Fibroblast of mammary gland (primary cell): Measurements from ENCODE around the gene KCNMA1.

ENCODE experiments used
- DNase-seq: peaks from one replicate; pipeline ENCODE4 v3.0.0-alpha.2; 2010; ENCODE audit warnings: low read depth
- H3K4me3 ChIP-seq: 2 replicates; pipeline ENCODE4 v1.5.1; 2011; ENCODE audit warnings: low read depth, mild to moderate bottlenecking, low read length, moderate library complexity; ENCODE audit not compliant: control insufficient read depth
- TF ChIP-seq, protein P1 (sequence below): conservative IDR thresholded peaks from 2 replicates; pipeline ENCODE4 v1.5.1; 2011; ENCODE audit warnings: low read depth, low read length, inconsistent platforms; ENCODE audit not compliant: control insufficient read depth, insufficient read depth

KCNMA1 gene

DNA sequence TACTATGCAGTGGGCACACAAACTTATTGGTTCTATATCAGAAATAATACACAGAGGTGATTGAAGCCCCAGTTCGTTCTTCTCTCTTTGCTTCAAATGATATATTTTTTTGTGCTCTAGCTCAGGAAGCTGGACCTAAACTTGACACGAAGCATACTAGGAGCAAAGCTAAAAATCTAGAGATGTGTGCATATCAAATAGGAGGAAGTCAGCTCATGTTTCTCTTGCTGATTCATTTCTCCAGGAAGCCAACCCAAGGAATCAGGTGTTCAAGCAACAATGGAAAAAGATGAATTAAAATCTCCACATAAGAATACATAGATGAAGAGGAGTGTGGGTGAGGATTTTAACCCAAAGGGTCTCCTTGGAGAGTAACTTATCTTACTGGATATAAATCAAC lies 432.5 kb downstream of the KCNMA1 start:
- no peak overlapping the region for H3K4me3 ChIP-seq
- TF ChIP-seq, protein P1, sequence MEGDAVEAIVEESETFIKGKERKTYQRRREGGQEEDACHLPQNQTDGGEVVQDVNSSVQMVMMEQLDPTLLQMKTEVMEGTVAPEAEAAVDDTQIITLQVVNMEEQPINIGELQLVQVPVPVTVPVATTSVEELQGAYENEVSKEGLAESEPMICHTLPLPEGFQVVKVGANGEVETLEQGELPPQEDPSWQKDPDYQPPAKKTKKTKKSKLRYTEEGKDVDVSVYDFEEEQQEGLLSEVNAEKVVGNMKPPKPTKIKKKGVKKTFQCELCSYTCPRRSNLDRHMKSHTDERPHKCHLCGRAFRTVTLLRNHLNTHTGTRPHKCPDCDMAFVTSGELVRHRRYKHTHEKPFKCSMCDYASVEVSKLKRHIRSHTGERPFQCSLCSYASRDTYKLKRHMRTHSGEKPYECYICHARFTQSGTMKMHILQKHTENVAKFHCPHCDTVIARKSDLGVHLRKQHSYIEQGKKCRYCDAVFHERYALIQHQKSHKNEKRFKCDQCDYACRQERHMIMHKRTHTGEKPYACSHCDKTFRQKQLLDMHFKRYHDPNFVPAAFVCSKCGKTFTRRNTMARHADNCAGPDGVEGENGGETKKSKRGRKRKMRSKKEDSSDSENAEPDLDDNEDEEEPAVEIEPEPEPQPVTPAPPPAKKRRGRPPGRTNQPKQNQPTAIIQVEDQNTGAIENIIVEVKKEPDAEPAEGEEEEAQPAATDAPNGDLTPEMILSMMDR, result no peak
- DNase-seq, result no peak

GRCh38 chr10:77204171-77204570 lies 433.4 kb downstream of the KCNMA1 start:
- no peak for DNase-seq
- TF ChIP-seq, protein P1, result no peak
- H3K4me3 ChIP-seq, result no peak overlapping the region

DNA sequence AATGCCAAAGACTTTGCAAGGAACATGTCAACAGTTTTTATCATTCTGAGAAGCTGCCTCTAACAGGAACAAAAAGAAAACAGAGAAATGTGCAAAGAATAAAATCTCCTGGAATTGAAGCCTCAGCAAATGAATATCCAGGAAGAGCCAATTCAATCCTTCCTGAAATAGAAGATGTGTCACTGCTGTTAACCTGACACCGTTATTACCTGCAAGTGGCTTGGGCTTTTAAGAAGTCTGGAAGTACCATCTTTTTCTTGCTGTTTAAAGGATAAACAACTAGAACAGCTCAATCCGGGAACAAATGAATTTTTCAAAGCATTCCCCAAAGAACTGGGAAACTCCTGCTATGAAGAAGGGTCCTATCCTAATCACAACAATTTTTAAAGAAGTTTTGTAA lies 434.8 kb downstream of the KCNMA1 start:
- TF ChIP-seq, protein P1, result no peak
- no peak overlapping the region for H3K4me3 ChIP-seq
- DNase-seq, result no peak

- DNase-seq, result no peak
- TF ChIP-seq, protein P1, result no peak
- H3K4me3 ChIP-seq, result no peak overlapping the region
Observed at GRCh38 chr10:77201135-77202106, 436.2 kb downstream of the KCNMA1 start.

DNA sequence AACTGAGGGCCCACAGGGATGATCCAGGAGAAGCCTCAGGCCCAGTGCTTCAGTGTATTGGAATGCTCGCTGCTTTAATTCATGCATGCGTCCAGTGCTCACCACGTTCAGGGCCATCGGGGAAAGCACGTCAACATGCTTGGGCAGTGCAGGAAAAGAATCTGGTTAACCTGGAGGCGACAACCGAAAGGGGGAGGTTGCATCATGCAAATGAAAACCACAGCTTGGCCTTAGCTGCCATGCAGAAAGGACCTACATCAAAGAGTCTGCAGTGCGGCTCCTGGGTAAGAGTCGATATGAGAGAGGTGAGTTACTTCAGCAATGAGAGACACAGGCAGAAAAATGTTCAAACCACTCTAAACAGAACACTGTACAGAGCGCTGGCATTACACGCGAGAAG lies 440.1 kb downstream of the KCNMA1 start:
- H3K4me3 ChIP-seq, result no peak overlapping the region
- TF ChIP-seq, protein P1, result no peak
- no peak for DNase-seq

GRCh38 chr10:77196614-77197013 lies 441.0 kb downstream of the KCNMA1 start:
- no peak for DNase-seq
- TF ChIP-seq, protein P1, result no peak
- H3K4me3 ChIP-seq, result no peak overlapping the region
